KMS-11 (cell line): ENCODE measurements around the gene MGMT.

Experiments used
- H2AFZ ChIP-seq: fragments of 200-600 bp; sonication (generic); 2 replicates; pipeline ENCODE4 v1.6.1; 2016; ENCODE audit warnings: antibody characterized with exemption, mixed run types, low read depth
- H3K27ac ChIP-seq: fragments of 200-600 bp; sonication (generic); 2 replicates; pipeline ENCODE4 v1.6.1; 2016; ENCODE audit warnings: mild to moderate bottlenecking, mixed run types
- H3K27me3 ChIP-seq: fragments of 200-600 bp; sonication (generic); 2 replicates; pipeline ENCODE4 v1.6.1; 2017; ENCODE audit warnings: mild to moderate bottlenecking, low read depth, mixed run types, moderate library complexity; ENCODE audit not compliant: insufficient read depth
- H3K36me3 ChIP-seq: fragments of 200-600 bp; sonication (generic); 2 replicates; pipeline ENCODE4 v1.6.1; 2017; ENCODE audit warnings: mild to moderate bottlenecking, mixed run types; ENCODE audit not compliant: insufficient read depth
- H3K4me1 ChIP-seq: fragments of 200-600 bp; sonication (generic); 2 replicates; pipeline ENCODE4 v1.6.1; 2016; ENCODE audit warnings: mild to moderate bottlenecking, low read depth, mixed run types; ENCODE audit not compliant: poor library complexity, severe bottlenecking
- H3K4me2 ChIP-seq: fragments of 200-600 bp; sonication (generic); 2 replicates; pipeline ENCODE4 v1.7.0; 2016; ENCODE audit warnings: mild to moderate bottlenecking, mixed run types
- H3K4me3 ChIP-seq: fragments of 200-600 bp; sonication (generic); IDR thresholded peaks from 2 replicates; pipeline ENCODE4 v1.6.1; 2017; ENCODE audit warnings: low read depth, low read length, mixed read lengths; ENCODE audit not compliant: insufficient read depth
- H3K79me2 ChIP-seq: fragments of 200-600 bp; sonication (generic); 2 replicates; pipeline ENCODE4 v1.6.1; 2016; ENCODE audit warnings: low read depth, mixed run types; ENCODE audit not compliant: insufficient read depth
- H3K9ac ChIP-seq: fragments of 200-600 bp; sonication (generic); 2 replicates; pipeline ENCODE4 v1.6.1; 2016; ENCODE audit warnings: mild to moderate bottlenecking, mixed run types
- H4K20me1 ChIP-seq: fragments of 200-600 bp; sonication (generic); 2 replicates; pipeline ENCODE4 v1.6.1; 2016; ENCODE audit warnings: mild to moderate bottlenecking, mixed run types; ENCODE audit not compliant: insufficient read depth
- CTCF ChIP-seq: fragments of 200-600 bp; sonication (generic); conservative IDR thresholded peaks from 2 replicates; pipeline ENCODE4 v1.6.1; 2017; ENCODE audit warnings: low read depth, mild to moderate bottlenecking, antibody characterized with exemption, low read length, moderate library complexity, mixed read lengths

The MGMT gene

GRCh38 chr10:129622291-129622690 lies 155.2 kb downstream of the MGMT start:
- H3K79me2 ChIP-seq = no peaks in the 10 kb centered on the region
- no peaks in the 10 kb centered on the region for H3K36me3 ChIP-seq
- TF ChIP-seq CTCF = no peak
- no peak overlapping the region for H2AFZ ChIP-seq
- H3K4me3 ChIP-seq = no peak overlapping the region
- H3K27me3 ChIP-seq = no peaks in the 10 kb centered on the region
- H3K4me1 ChIP-seq = no peaks in the 10 kb centered on the region
- no peak overlapping the region for H3K27ac ChIP-seq
- H3K9ac ChIP-seq = no peak overlapping the region
- no peak overlapping the region for H3K4me2 ChIP-seq
- H4K20me1 ChIP-seq = no peaks in the 10 kb centered on the region

DNA sequence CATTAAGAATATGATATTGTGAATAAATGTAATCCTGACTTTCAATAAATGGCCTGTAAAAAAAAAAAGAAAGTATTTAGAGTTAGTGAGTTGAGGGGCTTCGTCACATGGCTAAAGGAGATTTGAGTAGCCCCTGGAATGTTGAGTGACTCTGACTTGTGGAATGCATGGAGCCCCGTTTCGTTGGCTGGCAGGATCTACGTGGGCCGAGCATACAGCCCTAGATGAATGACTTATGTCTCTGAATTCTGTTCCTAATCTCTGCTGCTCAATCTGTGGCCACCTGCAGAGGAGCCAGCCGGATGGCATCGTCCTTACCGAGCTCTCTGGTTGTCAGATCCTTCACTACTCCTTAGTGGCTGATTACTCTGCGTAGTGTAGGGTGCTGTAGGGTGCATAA lies 155.7 kb downstream of the MGMT start:
- TF ChIP-seq CTCF = no peak
- Histone ChIP-seq H4K20me1 (no peaks in the 10 kb centered on the region), H3K27ac (no peak overlapping the region), H3K4me1 (no peaks in the 10 kb centered on the region), H3K27me3 (no peaks in the 10 kb centered on the region), H3K36me3 (no peaks in the 10 kb centered on the region), H3K4me3 (no peak overlapping the region), H2AFZ (no peak overlapping the region), H3K9ac (no peak overlapping the region), H3K4me2 (no peak overlapping the region), H3K79me2 (no peaks in the 10 kb centered on the region)

- no peak for TF ChIP-seq CTCF
- Histone ChIP-seq H3K4me3 (no peak overlapping the region), H4K20me1 (no peaks in the 10 kb centered on the region), H3K27ac (no peak overlapping the region), H3K9ac (no peak overlapping the region), H3K27me3 (no peaks in the 10 kb centered on the region), H3K4me2 (no peak overlapping the region), H3K4me1 (no peaks in the 10 kb centered on the region), H2AFZ (no peak overlapping the region), H3K36me3 (no peaks in the 10 kb centered on the region), H3K79me2 (no peaks in the 10 kb centered on the region)
Observed at GRCh38 chr10:129624526-129624925, 157.5 kb downstream of the MGMT start.

DNA sequence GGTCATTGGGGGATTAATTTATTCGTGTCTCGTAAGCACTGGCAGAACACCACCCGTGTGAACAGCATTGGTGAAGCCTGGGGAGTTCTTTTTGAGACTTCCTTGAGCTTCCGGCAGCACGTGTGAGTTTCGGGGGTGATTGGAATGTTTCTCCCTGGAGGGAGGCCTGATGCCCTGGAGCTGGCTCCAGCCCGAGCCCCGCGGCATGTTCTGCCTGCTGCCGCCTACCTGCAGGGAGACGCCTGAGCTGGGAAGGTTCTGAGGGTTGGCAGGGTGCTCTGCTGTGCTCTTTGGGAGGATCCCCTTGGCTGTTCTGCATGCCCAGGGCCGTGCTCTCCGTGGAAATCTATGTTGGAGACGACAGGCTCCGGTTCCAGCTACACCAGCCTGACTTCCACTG lies 159.3 kb downstream of the MGMT start:
- no peak overlapping the region for H2AFZ ChIP-seq
- no peaks in the 10 kb centered on the region for H3K79me2 ChIP-seq
- H3K4me2 ChIP-seq = no peak overlapping the region
- no peaks in the 10 kb centered on the region for H3K36me3 ChIP-seq
- H4K20me1 ChIP-seq = no peaks in the 10 kb centered on the region
- H3K27me3 ChIP-seq = no peaks in the 10 kb centered on the region
- no peak overlapping the region for H3K27ac ChIP-seq
- H3K4me3 ChIP-seq = no peak overlapping the region
- no peaks in the 10 kb centered on the region for H3K4me1 ChIP-seq
- H3K9ac ChIP-seq = no peak overlapping the region
- TF ChIP-seq CTCF = no peak
